Activated T-helper 1 cell treated with anti-CD3 and anti-CD28 coated beads, Interleukin-12 subunit alpha, Interleukin-12 subunit beta, Interleukin-2, Interleukin-4 antibody, amounts not matched to agents 30 ng/mL and 10 ng/mL and 1 ng/mL, durations not matched to agents 14 hours and 24 hours and 36 hours (primary cell): ENCODE results near the gene TBC1D2. TPM values are rescaled to one million over a fixed set of nuclear protein-coding genes. Genes with fewer than 3 reads are reported as not detected.
"Not testable (repeated sequence)": the region's sequence is repeated elsewhere in the genome, so short reads cannot be mapped to it uniquely, and the experiment has no call there.

Experiments
- DNase-seq: peaks from one replicate; pipeline ENCODE4 v3.0.0; 2021; ENCODE audit warnings: low spot score
- H3K27ac Mint-ChIP-seq: one replicate; pipeline ENCODE4 v1.8.0; 2021; ENCODE audit warnings: mild to moderate bottlenecking, mixed read lengths
- H3K27me3 Mint-ChIP-seq: one replicate; pipeline ENCODE4 v1.8.0; 2022; ENCODE audit warnings: mild to moderate bottlenecking, moderate library complexity, mixed read lengths; ENCODE audit not compliant: insufficient read depth
- H3K36me3 Mint-ChIP-seq: one replicate; pipeline ENCODE4 v1.8.0; 2021; ENCODE audit warnings: low read depth, mixed read lengths
- H3K4me1 Mint-ChIP-seq: one replicate; pipeline ENCODE4 v1.8.0; 2021; ENCODE audit warnings: low read depth, mixed read lengths
- H3K4me3 Mint-ChIP-seq: one replicate; pipeline ENCODE4 v1.8.0; 2021; ENCODE audit warnings: mild to moderate bottlenecking, moderate library complexity, mixed read lengths
- H3K9me3 Mint-ChIP-seq: one replicate; pipeline ENCODE4 v1.8.0; 2021; ENCODE audit warnings: mixed read lengths
- intact Hi-C: fragments of 100-400 bp; cut with micrococcal nuclease; formaldehyde crosslinking; loops from one replicate; pipeline ENCODE4 v1.15.1; 2024
- total RNA-seq: library from RNA; stranded (reverse); gene quantifications from 2 replicates; pipeline ENCODE4 v1.2.3, GENCODE V29; 2022

The TBC1D2 gene
- total RNA-seq, 1 donor from 2014 or later = 2.2 TPM

DNA sequence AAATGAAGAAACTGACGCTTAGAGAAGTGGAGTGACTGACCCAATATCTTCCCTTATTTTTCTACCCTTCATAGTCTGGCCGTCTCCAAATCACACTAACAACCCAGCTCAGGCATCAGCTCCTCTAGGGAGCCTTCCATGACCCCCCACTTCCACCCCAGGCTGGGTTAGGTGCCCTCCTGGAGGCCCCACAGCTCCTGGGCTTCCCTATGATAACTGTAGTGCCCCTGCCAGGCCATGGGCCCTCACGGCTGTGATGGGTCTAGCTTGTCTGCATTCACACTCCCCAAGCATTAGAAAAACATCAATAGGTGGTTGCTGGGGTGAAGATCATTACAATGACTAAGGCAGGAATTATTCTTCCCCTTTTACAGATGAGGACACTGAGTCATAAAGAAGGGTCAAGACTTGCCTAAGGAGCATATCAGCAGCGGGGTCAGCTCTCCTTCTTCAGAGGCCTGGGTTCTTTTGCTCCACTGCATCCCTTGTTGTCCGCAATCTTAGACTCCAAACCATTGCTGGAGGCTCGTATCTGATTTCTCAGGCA is 70.4 kb downstream of the TBC1D2 start:
- Mint-ChIP-seq H3K36me3 (peaks cover 2% of the 10 kb centered on the region), H3K4me1 (peaks cover 11% of the 10 kb centered on the region), H3K27me3 (peaks cover 6% of the 10 kb centered on the region), H3K9me3 (no peaks in the 10 kb centered on the region), H3K4me3 (no peak overlapping the region), H3K27ac (no peak overlapping the region)
- DNase-seq = no peak
- intact Hi-C loops = no loop called here

DNA sequence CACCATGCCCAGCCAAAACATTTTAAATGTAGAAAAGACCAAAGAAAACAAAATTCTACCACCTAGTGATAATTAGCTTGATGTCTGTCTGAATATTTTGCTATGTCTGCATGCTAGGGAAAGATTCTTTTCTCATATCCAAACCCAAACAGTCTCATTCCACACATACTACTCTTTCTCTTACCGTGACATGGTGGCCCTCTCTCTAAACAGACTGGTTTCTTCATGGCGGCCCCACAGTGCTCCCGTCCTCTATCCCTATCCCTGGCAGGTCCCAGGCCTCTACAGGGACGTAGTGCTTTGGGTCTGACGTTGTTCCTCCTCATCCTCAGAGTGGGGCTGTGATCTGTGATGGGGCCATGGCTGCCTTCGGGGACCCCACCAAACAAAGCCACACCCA is 71.1 kb downstream of the TBC1D2 start:
- Mint-ChIP-seq H3K4me1 (peaks cover 11% of the 10 kb centered on the region), H3K27me3 (peaks cover 5% of the 10 kb centered on the region), H3K27ac (no peak overlapping the region), H3K9me3 (no peaks in the 10 kb centered on the region), H3K4me3 (no peak overlapping the region), H3K36me3 (peaks cover 2% of the 10 kb centered on the region)
- intact Hi-C loops = no loop called here
- DNase-seq = no peak

DNA sequence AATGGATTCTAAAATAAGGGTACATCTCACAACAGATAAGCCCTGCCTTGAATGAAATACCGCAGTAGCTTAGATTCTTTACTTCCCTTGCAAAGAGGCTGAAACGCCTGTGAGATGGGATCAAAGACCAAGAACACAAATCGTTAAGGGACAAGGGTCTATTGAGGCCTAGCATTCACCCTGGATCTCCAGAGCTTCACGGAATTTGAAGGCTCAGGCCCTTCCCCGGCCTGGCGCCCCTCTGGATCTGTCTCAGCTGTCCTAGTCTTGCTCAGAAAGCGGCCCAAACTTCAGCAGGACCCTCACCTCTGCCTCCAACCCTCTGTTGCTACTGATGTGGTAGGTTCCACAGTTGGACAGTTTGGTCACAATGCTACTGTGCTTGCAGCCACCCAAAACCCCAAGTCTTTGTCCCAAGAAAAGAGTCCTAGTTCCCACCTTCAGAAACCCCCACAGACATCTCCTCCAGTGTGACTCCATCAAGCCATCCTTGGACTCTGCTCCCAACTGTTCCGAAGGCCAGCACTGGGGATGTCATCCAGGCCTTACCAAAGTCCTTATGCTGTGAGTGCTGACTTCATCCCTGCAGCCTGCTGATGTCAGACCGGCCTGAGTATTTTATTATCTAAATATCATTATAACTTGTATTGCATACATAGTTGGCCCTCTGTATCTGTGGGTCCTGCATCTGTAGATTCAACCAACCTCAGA is 72.4 kb downstream of the TBC1D2 start:
- no peak overlapping the region for H3K4me3 Mint-ChIP-seq
- DNase-seq = no peak
- H3K27me3 Mint-ChIP-seq = peaks cover 5% of the 10 kb centered on the region
- no peaks in the 10 kb centered on the region for H3K9me3 Mint-ChIP-seq
- no peak overlapping the region for H3K27ac Mint-ChIP-seq
- peaks cover 5% of the 10 kb centered on the region for H3K4me1 Mint-ChIP-seq
- H3K36me3 Mint-ChIP-seq = peaks cover 2% of the 10 kb centered on the region
- intact Hi-C loops = no loop called here

- Mint-ChIP-seq H3K36me3 (peaks cover 2% of the 10 kb centered on the region), H3K27ac (no peak overlapping the region), H3K4me3 (no peak overlapping the region), H3K4me1 (peaks cover 5% of the 10 kb centered on the region), H3K9me3 (no peaks in the 10 kb centered on the region), H3K27me3 (peaks cover 5% of the 10 kb centered on the region)
- intact Hi-C loops = no loop called here
- no peak for DNase-seq
These were observed 73.2 kb downstream of the TBC1D2 start for GRCh38 chr9:98182069-98182820.

DNA sequence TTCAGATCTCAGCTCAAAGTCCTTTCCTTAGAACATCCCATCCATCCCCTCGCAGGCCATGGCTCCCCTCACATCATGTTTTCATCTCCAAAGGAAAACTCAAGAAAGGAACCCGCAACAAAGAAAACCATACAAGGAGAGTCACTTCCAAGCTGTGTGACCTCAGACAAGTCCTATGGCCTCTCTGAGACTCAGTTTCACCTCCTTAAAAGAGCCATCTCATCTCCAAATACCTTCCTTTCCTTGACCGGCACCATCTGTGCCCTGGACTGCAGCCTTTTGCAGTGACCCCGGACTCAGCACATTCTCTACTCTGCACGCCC is 73.7 kb downstream of the TBC1D2 start:
- Mint-ChIP-seq H3K4me1 (peaks cover 5% of the 10 kb centered on the region), H3K27me3 (peaks cover 5% of the 10 kb centered on the region), H3K36me3 (peaks cover 2% of the 10 kb centered on the region), H3K9me3 (no peaks in the 10 kb centered on the region), H3K27ac (no peak overlapping the region), H3K4me3 (no peak overlapping the region)
- DNase-seq = no peak
- intact Hi-C loops = no loop called here

DNA sequence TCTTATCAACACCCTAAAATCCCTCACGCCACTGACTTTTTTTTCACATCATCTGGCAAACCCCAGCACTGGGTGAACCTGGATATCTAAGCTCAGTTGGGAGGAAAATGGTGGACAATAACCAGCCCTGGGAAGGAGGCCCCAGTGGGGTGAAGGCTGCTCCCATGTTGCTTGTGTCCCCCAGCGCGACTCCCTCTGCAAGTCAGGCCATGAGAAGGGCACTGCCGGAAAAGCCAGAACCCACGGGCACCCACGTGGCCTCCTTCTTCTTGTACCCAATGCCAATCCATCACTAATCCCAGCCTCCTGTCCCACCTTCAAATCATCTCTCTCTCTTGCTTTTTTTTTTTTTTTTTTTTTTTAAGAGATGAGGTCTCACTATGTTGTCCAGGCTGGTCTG is 74.5 kb downstream of the TBC1D2 start:
- Mint-ChIP-seq H3K4me3 (no peak overlapping the region), H3K27me3 (peaks cover 5% of the 10 kb centered on the region), H3K36me3 (peaks cover 2% of the 10 kb centered on the region), H3K9me3 (no peaks in the 10 kb centered on the region), H3K27ac (no peak overlapping the region), H3K4me1 (peaks cover 5% of the 10 kb centered on the region)
- intact Hi-C loops = no loop called here
- DNase-seq = no peak

- intact Hi-C loops = no loop called here
- Mint-ChIP-seq H3K9me3 (no peaks in the 10 kb centered on the region), H3K36me3 (peaks cover 2% of the 10 kb centered on the region), H3K27ac (no peak overlapping the region), H3K4me1 (peaks cover 5% of the 10 kb centered on the region), H3K27me3 (peaks cover 5% of the 10 kb centered on the region), H3K4me3 (no peak overlapping the region)
- no peak for DNase-seq
These were observed 76.3 kb downstream of the TBC1D2 start for GRCh38 chr9:98178874-98179850.

- Mint-ChIP-seq H3K4me1 (peaks cover 5% of the 10 kb centered on the region), H3K27me3 (peaks cover 5% of the 10 kb centered on the region), H3K4me3 (no peak overlapping the region), H3K9me3 (no peaks in the 10 kb centered on the region), H3K27ac (no peak overlapping the region), H3K36me3 (no peaks in the 10 kb centered on the region)
- intact Hi-C loops = no loop called here
- no peak for DNase-seq
These were observed 78.8 kb downstream of the TBC1D2 start for GRCh38 chr9:98176391-98177259.

DNA sequence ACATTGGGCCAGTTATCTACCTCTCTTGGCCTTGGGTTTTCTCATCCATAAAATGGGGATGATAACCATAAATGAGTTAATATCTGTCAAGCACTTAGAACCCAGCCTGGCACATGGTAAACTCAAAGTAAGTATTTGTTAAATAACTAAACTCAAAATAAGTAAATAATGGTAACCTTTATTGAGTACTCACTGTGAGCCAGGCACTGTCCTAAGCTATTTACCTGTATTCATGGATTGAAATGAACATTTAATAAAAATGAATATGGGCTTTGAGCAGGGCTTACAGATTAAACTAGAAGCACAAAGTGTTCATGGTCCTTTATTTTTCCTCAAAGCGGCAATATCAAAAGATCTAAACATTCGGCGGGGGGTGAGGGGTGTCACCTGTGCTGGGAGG is 79.7 kb downstream of the TBC1D2 start:
- Mint-ChIP-seq H3K4me3 (no peak overlapping the region), H3K9me3 (no peaks in the 10 kb centered on the region), H3K27me3 (peaks cover 5% of the 10 kb centered on the region), H3K36me3 (no peaks in the 10 kb centered on the region), H3K27ac (no peak overlapping the region), H3K4me1 (peaks cover 5% of the 10 kb centered on the region)
- intact Hi-C loops = no loop called here
- DNase-seq = no peak

DNA sequence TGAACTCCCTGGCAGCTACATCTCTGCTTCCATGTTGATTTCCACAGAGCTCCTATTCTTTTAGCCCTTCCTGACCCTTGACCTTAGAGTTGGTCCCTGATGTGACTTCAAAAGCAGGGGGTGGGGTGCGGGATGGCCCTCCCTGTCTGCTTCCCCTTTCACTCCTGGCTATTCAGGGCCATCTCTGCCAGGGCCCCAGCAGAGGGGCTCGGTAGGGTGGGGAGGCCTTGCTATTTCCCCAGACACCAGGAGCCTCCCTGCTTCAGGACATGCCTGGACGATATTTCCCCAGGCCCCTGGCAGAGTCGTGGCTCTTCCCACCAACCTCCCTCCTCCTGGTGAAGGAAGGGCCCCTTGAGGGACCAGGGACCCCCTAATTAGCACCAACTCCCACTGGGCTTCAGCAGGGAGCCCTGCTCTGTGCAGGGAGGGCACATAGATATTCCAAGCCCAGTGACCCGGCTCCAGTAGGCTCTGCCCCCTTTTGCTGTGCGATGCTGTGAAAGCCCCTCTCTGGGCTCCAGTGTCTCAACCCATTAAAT is 80.3 kb downstream of the TBC1D2 start:
- H3K27ac Mint-ChIP-seq = no peak overlapping the region
- peaks cover 5% of the 10 kb centered on the region for H3K27me3 Mint-ChIP-seq
- H3K36me3 Mint-ChIP-seq = no peaks in the 10 kb centered on the region
- no peaks in the 10 kb centered on the region for H3K9me3 Mint-ChIP-seq
- DNase-seq = no peak
- no peak overlapping the region for H3K4me3 Mint-ChIP-seq
- H3K4me1 Mint-ChIP-seq = peaks cover 5% of the 10 kb centered on the region
- intact Hi-C loops = no loop called here

DNA sequence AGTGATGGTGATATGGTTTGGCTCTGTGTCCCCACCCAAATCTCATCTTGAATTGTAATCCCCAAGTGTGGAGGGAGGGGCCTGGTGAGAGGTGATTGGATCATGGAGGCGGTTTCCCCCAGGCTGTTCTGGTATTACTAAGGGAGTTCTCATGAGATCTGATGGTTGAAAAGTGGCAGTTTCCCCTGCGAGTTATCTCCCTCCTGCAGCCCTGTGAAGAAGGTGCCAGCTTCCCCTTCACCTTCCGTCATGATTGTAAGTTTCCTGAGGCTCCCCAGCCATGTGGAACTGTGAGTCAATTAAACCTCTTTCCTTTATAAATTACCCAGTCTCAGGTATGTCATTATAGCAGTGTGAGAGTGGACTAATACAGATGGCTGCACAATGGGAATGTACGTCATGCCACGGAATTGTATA is 80.9 kb downstream of the TBC1D2 start:
- H3K27me3 Mint-ChIP-seq, H3K27ac Mint-ChIP-seq, H3K4me3 Mint-ChIP-seq, H3K9me3 Mint-ChIP-seq, H3K36me3 Mint-ChIP-seq, intact Hi-C loops, H3K4me1 Mint-ChIP-seq, DNase-seq: not testable (repeated sequence)

GRCh38 chr9:98173181-98173580 is 82.3 kb downstream of the TBC1D2 start:
- Mint-ChIP-seq H3K4me1 (peaks cover 13% of the 10 kb centered on the region), H3K27ac (no peak overlapping the region), H3K9me3 (no peaks in the 10 kb centered on the region), H3K36me3 (no peaks in the 10 kb centered on the region), H3K4me3 (no peak overlapping the region), H3K27me3 (no peaks in the 10 kb centered on the region)
- DNase-seq = no peak
- intact Hi-C loops = no loop called here
